GM12875 (cell line): ENCODE results near the gene PIN1.
"Not testable (repeated sequence)": the region's sequence is repeated elsewhere in the genome, so short reads cannot be mapped to it uniquely, and the experiment has no call there.

Source experiments
- H3K4me3 ChIP-seq: one replicate; pipeline ENCODE4 v1.5.1; 2011; ENCODE audit warnings: low read depth, low read length, control low read depth
- CTCF ChIP-seq: IDR thresholded peaks from 2 replicates; pipeline ENCODE4 v1.5.1; 2011; ENCODE audit warnings: low read depth, mild to moderate bottlenecking, control low read depth, inconsistent platforms, low read length, moderate library complexity, borderline replicate concordance; ENCODE audit not compliant: insufficient read depth

Gene PIN1

GRCh38 chr19:9801976-9802375 is 33.1 kb upstream of the PIN1 start:
- TF ChIP-seq CTCF: no peak
- H3K4me3 ChIP-seq: no peak overlapping the region

- TF ChIP-seq CTCF: no peak
- H3K4me3 ChIP-seq: no peak overlapping the region
Observed at GRCh38 chr19:9806803-9807202, 28.3 kb upstream of the PIN1 start.

GRCh38 chr19:9808855-9809824 is 26.0 kb upstream of the PIN1 start:
- no peak overlapping the region for H3K4me3 ChIP-seq
- TF ChIP-seq CTCF: no peak

- TF ChIP-seq CTCF: no peak
- H3K4me3 ChIP-seq: no peak overlapping the region
Observed at GRCh38 chr19:9811139-9811538, 24.0 kb upstream of the PIN1 start.

DNA sequence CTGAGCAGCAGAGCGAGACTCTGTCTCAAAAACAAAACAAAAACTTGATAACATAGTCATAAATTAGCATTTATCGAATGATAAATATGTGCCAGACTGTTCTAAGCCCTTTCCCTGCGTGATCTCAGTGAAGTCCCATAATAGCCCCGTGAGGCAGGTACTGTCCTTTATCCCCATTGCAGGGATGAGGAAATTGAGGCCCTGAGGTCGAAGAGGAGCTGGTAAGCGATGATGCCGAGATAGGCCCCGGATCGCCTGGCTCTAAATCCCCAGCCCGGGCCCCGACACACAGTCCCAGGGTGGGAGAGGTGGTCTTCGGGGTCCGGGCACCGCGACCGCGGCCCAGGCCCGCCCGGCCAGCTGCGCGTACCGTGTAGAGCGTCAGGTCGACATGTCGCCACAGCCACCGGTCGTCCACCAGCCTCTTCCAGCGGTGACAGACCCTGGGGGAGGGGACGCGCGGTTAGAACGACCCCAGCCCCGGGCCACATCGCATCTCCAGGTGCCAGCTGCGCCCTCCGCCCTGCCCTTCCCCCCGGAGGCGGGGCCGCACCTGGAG is 16.9 kb upstream of the PIN1 start:
- H3K4me3 ChIP-seq: peak overlapping the region; percentile 99
- no peak for TF ChIP-seq CTCF

GRCh38 chr19:9818734-9819595 is 16.2 kb upstream of the PIN1 start, which contains the start of gene FBXL12:
Gene FBXL12, minus strand, starts transcription at chr19:9819079. Its CDS starts 266 bp downstream, at chr19:9818813.
- TF ChIP-seq CTCF: no peak
- peak within 1 kb of the TSS; percentile 99 for H3K4me3 ChIP-seq

DNA sequence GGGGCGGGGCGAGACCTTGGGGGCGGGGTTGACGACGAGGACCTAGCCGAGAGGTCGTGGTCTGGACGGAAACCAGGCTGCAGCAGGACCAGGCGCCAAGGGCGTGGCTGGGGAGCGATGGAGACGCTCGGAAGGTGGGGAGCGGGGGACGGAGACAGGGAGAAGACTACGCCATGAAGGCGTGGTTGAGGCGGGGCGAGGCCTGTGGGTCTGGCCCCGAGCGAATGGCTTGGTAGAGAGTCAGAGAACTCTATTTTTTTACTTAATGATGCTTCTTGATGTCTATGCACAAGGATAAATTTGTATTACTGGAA is 15.6 kb upstream of the PIN1 start:
- H3K4me3 ChIP-seq: peak overlapping the region; percentile 22
- no peak for TF ChIP-seq CTCF

- H3K4me3 ChIP-seq: not testable (repeated sequence)
Observed at GRCh38 chr19:9820034-9820433, 15.1 kb upstream of the PIN1 start.
